Measurements from ENCODE around the gene TMPRSS4. TPM values are rescaled to one million over a fixed set of nuclear protein-coding genes. Genes with fewer than 3 reads are reported as not detected.

TMPRSS4 gene
- total and polyA plus RNA-seq, 9 donors, result 0.07 to 5.2 (median 0.25) TPM; not detected in 1

GRCh38 chr11:118145285-118146227 is 68.7 kb downstream of the TMPRSS4 start:
- H3K4me1 ChIP-seq (ENCODE audit: control insufficient read depth, insufficient read depth, low read length), result peaks cover 7% of the 10 kb centered on the region
- peak; percentile 78 for DNase-seq
- peak overlapping the region; percentile 65 for H3K4me3 ChIP-seq (ENCODE audit: low read length)
- no peaks in the 10 kb centered on the region for H3K9me3 ChIP-seq (replicated peaks; ENCODE audit: control insufficient read depth, low read depth, low read length)
- H3K36me3 ChIP-seq (ENCODE audit: control insufficient read depth, insufficient read depth, low read length), result no peaks in the 10 kb centered on the region
- WGBS (ENCODE audit: insufficient coverage), result under 1% methylated on average over 76 of the region's 78 CpGs
- no peak overlapping the region for H3K27ac ChIP-seq (ENCODE audit: low read length)
- peaks cover 72% of the 10 kb centered on the region for H3K27me3 ChIP-seq (ENCODE audit: control insufficient read depth, insufficient read depth, low read length)

GRCh38 chr11:118146554-118146953 is 69.7 kb downstream of the TMPRSS4 start:
- Histone ChIP-seq H3K4me1 (ENCODE audit: control insufficient read depth, insufficient read depth, low read length) (peaks cover 7% of the 10 kb centered on the region), H3K4me3 (ENCODE audit: low read length) (no peak overlapping the region), H3K9me3 (replicated peaks; ENCODE audit: control insufficient read depth, low read depth, low read length) (no peaks in the 10 kb centered on the region), H3K36me3 (ENCODE audit: control insufficient read depth, insufficient read depth, low read length) (no peaks in the 10 kb centered on the region), H3K27ac (ENCODE audit: low read length) (no peak overlapping the region), H3K27me3 (ENCODE audit: control insufficient read depth, insufficient read depth, low read length) (peaks cover 76% of the 10 kb centered on the region)
- no CpG with 5 or more reads among the region's 6 CpGs for WGBS (ENCODE audit: insufficient coverage)
- DNase-seq, result no peak

- Histone ChIP-seq H3K27ac (ENCODE audit: low read length) (no peak overlapping the region), H3K9me3 (replicated peaks; ENCODE audit: control insufficient read depth, low read depth, low read length) (no peaks in the 10 kb centered on the region), H3K4me3 (ENCODE audit: low read length) (no peak overlapping the region), H3K4me1 (ENCODE audit: control insufficient read depth, insufficient read depth, low read length) (peaks cover 14% of the 10 kb centered on the region), H3K27me3 (ENCODE audit: control insufficient read depth, insufficient read depth, low read length) (peaks cover 81% of the 10 kb centered on the region), H3K36me3 (ENCODE audit: control insufficient read depth, insufficient read depth, low read length) (no peaks in the 10 kb centered on the region)
- no peak for DNase-seq
- WGBS (ENCODE audit: insufficient coverage), result 75% methylated on average over 1 of the region's 3 CpGs
Measured at GRCh38 chr11:118147502-118147901, 70.6 kb downstream of the TMPRSS4 start.

GRCh38 chr11:118148240-118148639 is 71.4 kb downstream of the TMPRSS4 start:
- H3K4me1 ChIP-seq (ENCODE audit: control insufficient read depth, insufficient read depth, low read length), result peaks cover 19% of the 10 kb centered on the region
- H3K27ac ChIP-seq (ENCODE audit: low read length), result no peak overlapping the region
- DNase-seq, result no peak

GRCh38 chr11:118148856-118149255 is 72.0 kb downstream of the TMPRSS4 start:
- Histone ChIP-seq H3K9me3 (replicated peaks; ENCODE audit: control insufficient read depth, low read depth, low read length) (no peaks in the 10 kb centered on the region), H3K27me3 (ENCODE audit: control insufficient read depth, insufficient read depth, low read length) (peaks cover 86% of the 10 kb centered on the region), H3K36me3 (ENCODE audit: control insufficient read depth, insufficient read depth, low read length) (no peaks in the 10 kb centered on the region), H3K4me1 (ENCODE audit: control insufficient read depth, insufficient read depth, low read length) (peaks cover 19% of the 10 kb centered on the region), H3K27ac (ENCODE audit: low read length) (no peak overlapping the region), H3K4me3 (ENCODE audit: low read length) (no peak overlapping the region)
- peak; percentile 35 for DNase-seq
- WGBS (ENCODE audit: insufficient coverage), result no CpG with 5 or more reads among the region's 2 CpGs

More at GRCh38 chr11:118148240-118148639, 71.4 kb downstream of the TMPRSS4 start:
- Histone ChIP-seq H3K36me3 (ENCODE audit: control insufficient read depth, insufficient read depth, low read length) (no peaks in the 10 kb centered on the region), H3K27me3 (ENCODE audit: control insufficient read depth, insufficient read depth, low read length) (peaks cover 83% of the 10 kb centered on the region), H3K4me3 (ENCODE audit: low read length) (no peak overlapping the region), H3K9me3 (replicated peaks; ENCODE audit: control insufficient read depth, low read depth, low read length) (no peaks in the 10 kb centered on the region)
- 61% methylated on average over 6 of the region's 8 CpGs for WGBS (ENCODE audit: insufficient coverage)

- H3K4me3 ChIP-seq (ENCODE audit: low read length), result no peak overlapping the region
- DNase-seq, result no peak
- H3K36me3 ChIP-seq (ENCODE audit: control insufficient read depth, insufficient read depth, low read length), result no peaks in the 10 kb centered on the region
- no peaks in the 10 kb centered on the region for H3K9me3 ChIP-seq (replicated peaks; ENCODE audit: control insufficient read depth, low read depth, low read length)
- H3K27ac ChIP-seq (ENCODE audit: low read length), result no peak overlapping the region
- H3K27me3 ChIP-seq (ENCODE audit: control insufficient read depth, insufficient read depth, low read length), result peaks cover 86% of the 10 kb centered on the region
- WGBS (ENCODE audit: insufficient coverage), result 83% methylated on average over 1 of the region's 1 CpG
- peaks cover 19% of the 10 kb centered on the region for H3K4me1 ChIP-seq (ENCODE audit: control insufficient read depth, insufficient read depth, low read length)
Measured at GRCh38 chr11:118149493-118149892, 72.6 kb downstream of the TMPRSS4 start.

GRCh38 chr11:118151431-118151830 is 74.6 kb downstream of the TMPRSS4 start:
- peaks cover 86% of the 10 kb centered on the region for H3K27me3 ChIP-seq (ENCODE audit: control insufficient read depth, insufficient read depth, low read length)
- peaks cover 15% of the 10 kb centered on the region for H3K4me1 ChIP-seq (ENCODE audit: control insufficient read depth, insufficient read depth, low read length)
- DNase-seq, result no peak
- WGBS (ENCODE audit: insufficient coverage), result 83% methylated on average over 1 of the region's 5 CpGs
- no peaks in the 10 kb centered on the region for H3K36me3 ChIP-seq (ENCODE audit: control insufficient read depth, insufficient read depth, low read length)
- no peak overlapping the region for H3K4me3 ChIP-seq (ENCODE audit: low read length)
- no peaks in the 10 kb centered on the region for H3K9me3 ChIP-seq (replicated peaks; ENCODE audit: control insufficient read depth, low read depth, low read length)
- no peak overlapping the region for H3K27ac ChIP-seq (ENCODE audit: low read length)

- no peak overlapping the region for H3K27ac ChIP-seq (ENCODE audit: low read length)
- peaks cover 87% of the 10 kb centered on the region for H3K27me3 ChIP-seq (ENCODE audit: control insufficient read depth, insufficient read depth, low read length)
- H3K9me3 ChIP-seq (replicated peaks; ENCODE audit: control insufficient read depth, low read depth, low read length), result no peaks in the 10 kb centered on the region
- peaks cover 22% of the 10 kb centered on the region for H3K4me1 ChIP-seq (ENCODE audit: control insufficient read depth, insufficient read depth, low read length)
- 8% methylated on average over 10 of the region's 16 CpGs for WGBS (ENCODE audit: insufficient coverage)
- H3K4me3 ChIP-seq (ENCODE audit: low read length), result peak overlapping the region; percentile 49
- H3K36me3 ChIP-seq (ENCODE audit: control insufficient read depth, insufficient read depth, low read length), result no peaks in the 10 kb centered on the region
- no peak for DNase-seq
Measured at GRCh38 chr11:118152020-118152551, 75.2 kb downstream of the TMPRSS4 start.

- peak; percentile 87 for DNase-seq
- under 1% methylated on average over 82 of the region's 88 CpGs for WGBS (ENCODE audit: insufficient coverage)
- H3K27ac ChIP-seq (ENCODE audit: low read length), result no peak within 1 kb of the TSS
- H3K27me3 ChIP-seq (ENCODE audit: control insufficient read depth, insufficient read depth, low read length), result peaks cover 89% of the 10 kb centered on the region
- no peaks in the 10 kb centered on the region for H3K36me3 ChIP-seq (ENCODE audit: control insufficient read depth, insufficient read depth, low read length)
- H3K4me3 ChIP-seq (ENCODE audit: low read length), result peak within 1 kb of the TSS; percentile 49
- H3K4me1 ChIP-seq (ENCODE audit: control insufficient read depth, insufficient read depth, low read length), result peaks cover 20% of the 10 kb centered on the region
- no peaks in the 10 kb centered on the region for H3K9me3 ChIP-seq (replicated peaks; ENCODE audit: control insufficient read depth, low read depth, low read length)
Measured at GRCh38 chr11:118152552-118153471, 75.9 kb downstream of the TMPRSS4 start, which contains the start of gene SCN4B. Gene SCN4B (minus strand): TSS chr11:118152823. CDS start chr11:118152673, 150 bp downstream.
